ENCODE measurements around the gene MAPKAPK5. TPM values are rescaled to one million over a fixed set of nuclear protein-coding genes. Genes with fewer than 3 reads are reported as not detected.

MAPKAPK5 gene
- total and polyA plus RNA-seq, 9 of the 15 experiments (the other 6 are each of a cell fraction or from before 2014, with no cell fraction given), result 11.6 to 72.1 (median 60.4) TPM

DNA sequence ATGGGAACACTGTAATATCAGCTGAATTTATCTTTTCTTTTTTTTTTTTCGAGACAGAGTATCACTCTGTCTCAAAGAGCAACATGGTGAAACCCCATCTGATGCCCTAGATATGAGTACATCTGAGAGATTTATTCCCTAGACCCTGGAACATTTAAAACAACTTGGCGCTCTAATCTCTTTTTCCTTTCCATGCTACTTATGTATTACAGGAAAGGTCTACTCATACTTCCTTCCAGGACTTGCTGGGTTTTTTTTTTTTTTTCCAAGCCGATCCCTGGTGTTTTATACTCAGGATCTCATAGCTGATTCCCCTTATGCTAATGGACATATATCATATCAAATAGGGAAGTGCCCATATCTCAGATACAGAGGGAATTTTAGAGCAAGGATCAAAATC lies 83.1 kb downstream of the MAPKAPK5 start (continued):
- TF ChIP-seq RAD21 (CRISPR knock-in tag; conservative IDR thresholded peaks at IDR 0.05 in 1 of 2, IDR thresholded peaks at IDR 0.05 in 1 of 2) (no peak), ZKSCAN8 (CRISPR knock-in tag; IDR thresholded peaks at IDR 0.05) (no peak), NONO (IDR thresholded peaks at IDR 0.05; ENCODE audit: low read depth in 2 of 2, low read length in 1 of 2) (no peak), ZNF79 (CRISPR knock-in tag; IDR thresholded peaks at IDR 0.05; ENCODE audit: low read depth) (no peak), ARID3B (CRISPR knock-in tag; IDR thresholded peaks at IDR 0.05; ENCODE audit: borderline replicate concordance) (no peak), ZNF174 (CRISPR knock-in tag; IDR thresholded peaks at IDR 0.05) (no peak)

DNA sequence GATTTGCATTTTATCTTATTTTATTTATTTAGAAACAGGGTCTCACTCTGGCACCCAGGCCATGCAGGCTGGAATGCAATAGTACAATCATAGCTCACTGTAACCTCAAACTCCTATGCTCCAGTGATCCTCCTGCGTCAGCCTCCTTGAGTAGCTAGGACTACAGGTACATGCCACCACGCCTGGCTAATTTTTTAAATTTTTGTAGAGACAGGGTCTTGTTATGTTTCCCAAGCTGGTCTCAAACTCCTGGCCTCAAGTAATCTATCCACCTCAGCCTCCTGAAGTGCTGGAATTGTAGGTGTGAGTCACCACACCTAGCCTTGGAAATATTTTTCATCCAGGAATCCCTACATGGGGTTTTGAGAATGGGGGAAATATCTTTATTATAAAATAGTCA lies 84.6 kb downstream of the MAPKAPK5 start:
- no peak for ATAC-seq
- no peak for FAIRE-seq
- DNase-seq (ENCODE audit: extremely low read depth in 1 of 4, low spot score in 3 of 4), result no peak
- H4K20me1 ChIP-seq (replicated peaks; ENCODE audit: control insufficient read depth, insufficient read depth, low read length), result no peaks in the 10 kb centered on the region
- no TSS peak for BruUV-seq (replicated peaks)
- no peaks in the 10 kb centered on the region for H3K4me1 ChIP-seq (replicated peaks in 1 of 2; ENCODE audit: control insufficient read depth in 2 of 2, insufficient read depth in 2 of 2, low read length in 2 of 2)
- POLR2A ChIA-PET, result interaction anchor here (0.7 kb wide), 1 partner anchor 395 kb away, joined by 3 read pairs; no protein-coding TSS in a partner anchor
- in situ Hi-C loops (cut with MboI), result no loop called here
- H3K27ac ChIP-seq (ENCODE audit: extremely low read depth, low read depth, low read length), result no peak overlapping the region
- 79% methylated on average over 2 of the region's 2 CpGs for WGBS (ENCODE audit: insufficient coverage, low coverage, missing lambda C conversion rate)
- intact Hi-C loops (cut with micrococcal nuclease), result no loop called here
- no peak overlapping the region for H3K4me3 ChIP-seq
- H3K9me3 ChIP-seq (replicated peaks; ENCODE audit: control insufficient read depth, insufficient read depth, low read depth, low read length), result no peaks in the 10 kb centered on the region
- no peaks in the 10 kb centered on the region for H3K79me2 ChIP-seq (ENCODE audit: control insufficient read depth, insufficient read depth, low read length)
- H3K9ac ChIP-seq (ENCODE audit: insufficient read depth in 1 of 2, low read depth in 2 of 2, low read length in 2 of 2), result no peak overlapping the region
- H3K36me3 ChIP-seq (ENCODE audit: control insufficient read depth, insufficient read depth, low read length), result no peaks in the 10 kb centered on the region
- CTCF ChIA-PET (ENCODE audit: low intra/inter-chr PET ratio), result no interaction called here
- H3K27me3 ChIP-seq (ENCODE audit: control insufficient read depth in 2 of 2, insufficient read depth in 2 of 2, low read length in 2 of 2), result no peaks in the 10 kb centered on the region
- no peak overlapping the region for H2AFZ ChIP-seq (ENCODE audit: low read depth, low read length)
- H3K4me2 ChIP-seq (ENCODE audit: insufficient read depth, low read length), result no peak overlapping the region
- H3K9me1 ChIP-seq (ENCODE audit: control insufficient read depth, insufficient read depth, low read length), result no peaks in the 10 kb centered on the region
- no peak for TF ChIP-seq PHF20 (IDR thresholded peaks at IDR 0.05; ENCODE audit: partially characterized antibody)
- TF ChIP-seq TRIM24 (IDR thresholded peaks at IDR 0.05), result no peak
- TF ChIP-seq, protein P1, sequence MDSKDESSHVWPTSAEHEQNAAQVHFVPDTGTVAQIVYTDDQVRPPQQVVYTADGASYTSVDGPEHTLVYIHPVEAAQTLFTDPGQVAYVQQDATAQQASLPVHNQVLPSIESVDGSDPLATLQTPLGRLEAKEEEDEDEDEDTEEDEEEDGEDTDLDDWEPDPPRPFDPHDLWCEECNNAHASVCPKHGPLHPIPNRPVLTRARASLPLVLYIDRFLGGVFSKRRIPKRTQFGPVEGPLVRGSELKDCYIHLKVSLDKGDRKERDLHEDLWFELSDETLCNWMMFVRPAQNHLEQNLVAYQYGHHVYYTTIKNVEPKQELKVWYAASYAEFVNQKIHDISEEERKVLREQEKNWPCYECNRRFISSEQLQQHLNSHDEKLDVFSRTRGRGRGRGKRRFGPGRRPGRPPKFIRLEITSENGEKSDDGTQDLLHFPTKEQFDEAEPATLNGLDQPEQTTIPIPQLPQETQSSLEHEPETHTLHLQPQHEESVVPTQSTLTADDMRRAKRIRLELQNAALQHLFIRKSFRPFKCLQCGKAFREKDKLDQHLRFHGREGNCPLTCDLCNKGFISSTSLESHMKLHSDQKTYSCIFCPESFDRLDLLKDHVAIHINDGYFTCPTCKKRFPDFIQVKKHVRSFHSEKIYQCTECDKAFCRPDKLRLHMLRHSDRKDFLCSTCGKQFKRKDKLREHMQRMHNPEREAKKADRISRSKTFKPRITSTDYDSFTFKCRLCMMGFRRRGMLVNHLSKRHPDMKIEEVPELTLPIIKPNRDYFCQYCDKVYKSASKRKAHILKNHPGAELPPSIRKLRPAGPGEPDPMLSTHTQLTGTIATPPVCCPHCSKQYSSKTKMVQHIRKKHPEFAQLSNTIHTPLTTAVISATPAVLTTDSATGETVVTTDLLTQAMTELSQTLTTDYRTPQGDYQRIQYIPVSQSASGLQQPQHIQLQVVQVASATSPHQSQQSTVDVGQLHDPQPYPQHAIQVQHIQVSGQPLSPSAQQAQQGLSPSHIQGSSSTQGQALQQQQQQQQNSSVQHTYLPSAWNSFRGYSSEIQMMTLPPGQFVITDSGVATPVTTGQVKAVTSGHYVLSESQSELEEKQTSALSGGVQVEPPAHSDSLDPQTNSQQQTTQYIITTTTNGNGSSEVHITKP (IDR thresholded peaks at IDR 0.05; ENCODE audit: partially characterized antibody), result no peak
- no peak for TF ChIP-seq CBX8 (IDR thresholded peaks at IDR 0.05; ENCODE audit: borderline replicate concordance, extremely low read depth, low read depth, low read length, poor library complexity, severe bottlenecking)
- no peak for TF ChIP-seq ESRRA (IDR thresholded peaks at IDR 0.05; ENCODE audit: borderline replicate concordance, low read depth)
- TF ChIP-seq PREB (CRISPR knock-in tag; IDR thresholded peaks at IDR 0.05), result no peak
